ENCODE data around the gene SLC22A9. TPM values are rescaled to one million over a fixed set of nuclear protein-coding genes. Genes with fewer than 3 reads are reported as not detected.
"Not testable (repeated sequence)": the region's sequence is repeated elsewhere in the genome, so short reads cannot be mapped to it uniquely, and the experiment has no call there.

SLC22A9 gene
- not detected for polyA plus RNA-seq

GRCh38 chr11:63369165-63369970, at the start of gene SLC22A9:
Gene SLC22A9 (plus strand): TSS chr11:63369785. CDS start chr11:63370057, 272 bp downstream.
- 29 to 61% (median 54%) methylated on average over 10 of the region's 10 CpGs for WGBS, 3 donors
- no peak within 1 kb of the TSS for H3K27ac ChIP-seq (ENCODE audit: low read depth, low read length)

- no peak overlapping the region for H3K27ac ChIP-seq (ENCODE audit: low read depth, low read length)
Measured at GRCh38 chr11:63321723-63322122, 47.9 kb upstream of the SLC22A9 start.

GRCh38 chr11:63335089-63335488, 34.5 kb upstream of the SLC22A9 start:
- 64 to 73% (median 69%) methylated on average over 3 of the region's 3 CpGs for WGBS, 3 donors

GRCh38 chr11:63337070-63337469, 32.5 kb upstream of the SLC22A9 start:
- no peak overlapping the region for H3K27ac ChIP-seq (ENCODE audit: low read depth, low read length)
- 70 to 94% (median 90%) methylated on average over 3 of the region's 3 CpGs for WGBS, 3 donors

More at GRCh38 chr11:63335089-63335488, 34.5 kb upstream of the SLC22A9 start:
- H3K27ac ChIP-seq (ENCODE audit: low read depth, low read length): not testable (repeated sequence)

GRCh38 chr11:63343130-63343529, 26.5 kb upstream of the SLC22A9 start:
- 54 to 82% (median 68%) methylated on average over 1 of the region's 1 CpG for WGBS, 3 donors
- H3K27ac ChIP-seq (ENCODE audit: low read depth, low read length): no peak overlapping the region

DNA sequence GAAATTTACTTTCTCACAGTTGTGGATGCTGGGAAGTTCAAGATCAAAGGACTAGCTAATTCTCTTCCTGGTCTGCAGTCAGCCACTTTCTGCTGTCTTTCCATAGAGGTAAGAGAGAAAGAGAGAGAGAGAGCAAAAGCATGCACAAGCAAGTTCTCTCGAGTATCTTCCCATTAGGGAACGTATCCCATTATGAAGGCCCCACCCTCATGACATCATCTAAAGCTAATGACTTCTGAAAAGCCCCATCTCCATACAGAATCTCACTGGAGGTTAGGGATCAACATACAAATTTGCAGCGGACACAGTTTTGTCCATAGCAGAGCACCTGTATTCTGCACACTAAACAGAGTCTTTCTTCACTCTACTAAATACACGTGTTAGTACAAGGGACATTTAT, 17.4 kb upstream of the SLC22A9 start:
- no peak overlapping the region for H3K27ac ChIP-seq (ENCODE audit: low read depth, low read length)
- WGBS, 3 donors: 78 to 79% (median 79%) methylated on average over 4 of the region's 4 CpGs

DNA sequence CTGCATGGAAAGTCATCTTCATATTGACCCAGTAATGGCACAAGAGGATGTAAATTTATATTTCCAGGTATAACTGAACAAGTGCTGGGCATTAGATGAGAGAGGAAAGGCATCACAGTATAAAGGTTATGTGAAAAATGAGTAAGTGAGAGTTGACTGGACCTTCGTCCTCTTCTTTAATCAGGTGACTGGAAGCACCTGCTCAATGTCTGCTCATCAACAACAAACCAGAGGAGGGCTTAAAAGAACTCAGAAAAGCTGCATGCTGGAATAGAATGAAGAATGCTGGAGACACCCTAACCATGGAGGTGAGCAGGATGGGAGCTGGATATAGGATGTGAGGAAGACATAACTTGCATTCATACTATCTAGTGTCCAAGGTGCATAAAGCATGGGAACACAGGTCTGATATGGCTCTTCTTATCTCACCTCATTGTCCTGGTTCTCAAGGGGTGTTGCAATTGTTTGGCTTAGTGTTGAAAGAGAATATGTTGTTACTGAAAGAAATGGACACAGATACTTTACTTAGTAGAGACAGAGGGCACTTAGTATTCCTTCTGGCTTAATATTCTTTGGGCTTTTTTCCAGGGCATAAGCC, 7.3 kb upstream of the SLC22A9 start:
- 71 to 76% (median 71%) methylated on average over 1 of the region's 1 CpG for WGBS, 3 donors
- no peak overlapping the region for H3K27ac ChIP-seq (ENCODE audit: low read depth, low read length)

DNA sequence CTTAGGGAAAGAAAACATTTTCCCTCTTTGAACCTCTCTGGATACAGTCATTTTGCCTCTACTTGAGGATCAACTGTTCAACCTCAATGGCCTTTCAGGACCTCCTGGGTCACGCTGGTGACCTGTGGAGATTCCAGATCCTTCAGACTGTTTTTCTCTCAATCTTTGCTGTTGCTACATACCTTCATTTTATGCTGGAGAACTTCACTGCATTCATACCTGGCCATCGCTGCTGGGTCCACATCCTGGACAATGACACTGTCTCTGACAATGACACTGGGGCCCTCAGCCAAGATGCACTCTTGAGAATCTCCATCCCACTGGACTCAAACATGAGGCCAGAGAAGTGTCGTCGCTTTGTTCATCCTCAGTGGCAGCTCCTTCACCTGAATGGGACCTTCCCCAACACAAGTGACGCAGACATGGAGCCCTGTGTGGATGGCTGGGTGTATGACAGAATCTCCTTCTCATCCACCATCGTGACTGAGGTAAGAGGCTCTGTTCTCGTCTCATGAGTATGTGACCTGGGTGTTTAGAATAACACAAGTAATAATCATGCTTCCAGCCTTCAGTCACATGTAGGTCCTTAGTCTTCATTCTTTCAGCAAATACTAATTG, 495 bp downstream of the SLC22A9 start:
- H3K27ac ChIP-seq (ENCODE audit: low read depth, low read length): no peak overlapping the region
- WGBS, 3 donors: 81 to 96% (median 88%) methylated on average over 7 of the region's 7 CpGs

DNA sequence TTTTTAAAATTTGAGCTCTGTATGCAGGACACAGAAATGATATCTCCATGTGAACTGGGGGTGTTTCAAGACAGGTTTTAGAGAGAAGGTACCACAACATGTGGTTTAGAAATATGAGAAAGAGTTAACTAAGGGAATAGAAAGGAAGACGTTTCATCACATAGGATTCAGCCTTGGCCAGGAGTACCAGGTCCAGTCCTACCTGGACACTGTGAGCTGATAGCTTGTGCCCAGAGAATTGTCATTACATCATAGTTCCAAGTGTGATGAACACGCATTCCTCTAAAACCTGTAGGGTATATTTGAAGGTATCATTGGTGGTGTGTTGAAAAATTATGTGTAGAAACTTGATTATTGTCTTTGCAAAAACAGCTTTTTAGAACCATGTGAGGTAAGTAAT, 1.8 kb downstream of the SLC22A9 start:
- 79 to 86% (median 84%) methylated on average over 2 of the region's 2 CpGs for WGBS, 3 donors
- no peak overlapping the region for H3K27ac ChIP-seq (ENCODE audit: low read depth, low read length)

- WGBS, 3 donors: 26 to 72% (median 32%) methylated on average over 2 of the region's 2 CpGs
- H3K27ac ChIP-seq (ENCODE audit: low read depth, low read length): no peak overlapping the region
Measured at GRCh38 chr11:63375434-63375833, 5.8 kb downstream of the SLC22A9 start.

DNA sequence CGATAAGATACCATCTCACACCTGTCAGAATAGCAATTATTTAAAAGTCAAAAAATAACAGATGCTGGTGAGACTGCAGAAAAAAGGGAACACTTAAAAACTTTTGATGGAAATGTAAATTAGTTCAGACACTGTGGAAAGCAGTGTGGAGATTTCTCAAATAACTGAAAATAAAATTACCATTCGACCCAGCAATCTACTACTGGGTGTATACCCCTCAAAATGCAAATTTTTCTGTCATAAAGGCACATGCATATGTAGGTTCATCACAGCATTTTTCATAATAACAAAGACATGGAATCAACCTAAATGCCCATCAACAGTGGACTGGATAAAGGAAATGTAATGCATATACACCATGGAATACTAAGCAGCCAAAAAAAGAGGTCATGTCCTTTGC, 10.5 kb downstream of the SLC22A9 start:
- WGBS, 3 donors: 36 to 60% (median 43%) methylated on average over 2 of the region's 2 CpGs

GRCh38 chr11:63395697-63396096, 26.1 kb downstream of the SLC22A9 start:
- WGBS, 3 donors: 65 to 88% (median 76%) methylated on average over 1 of the region's 1 CpG
- no peak overlapping the region for H3K27ac ChIP-seq (ENCODE audit: low read depth, low read length)

More for the DNA sequence above, 10.5 kb downstream of the SLC22A9 start:
- no peak overlapping the region for H3K27ac ChIP-seq (ENCODE audit: low read depth, low read length)

- 56 to 79% (median 68%) methylated on average over 5 of the region's 5 CpGs for WGBS, 3 donors
- no peak overlapping the region for H3K27ac ChIP-seq (ENCODE audit: low read depth, low read length)
Measured at GRCh38 chr11:63404161-63404935, 34.8 kb downstream of the SLC22A9 start.

GRCh38 chr11:63405114-63405513, 35.5 kb downstream of the SLC22A9 start:
- 51 to 71% (median 63%) methylated on average over 3 of the region's 3 CpGs for WGBS, 3 donors
- no peak overlapping the region for H3K27ac ChIP-seq (ENCODE audit: low read depth, low read length)

GRCh38 chr11:63406458-63406857, 36.9 kb downstream of the SLC22A9 start:
- H3K27ac ChIP-seq (ENCODE audit: low read depth, low read length): no peak overlapping the region
- 57 to 92% (median 89%) methylated on average over 2 of the region's 2 CpGs for WGBS, 3 donors

DNA sequence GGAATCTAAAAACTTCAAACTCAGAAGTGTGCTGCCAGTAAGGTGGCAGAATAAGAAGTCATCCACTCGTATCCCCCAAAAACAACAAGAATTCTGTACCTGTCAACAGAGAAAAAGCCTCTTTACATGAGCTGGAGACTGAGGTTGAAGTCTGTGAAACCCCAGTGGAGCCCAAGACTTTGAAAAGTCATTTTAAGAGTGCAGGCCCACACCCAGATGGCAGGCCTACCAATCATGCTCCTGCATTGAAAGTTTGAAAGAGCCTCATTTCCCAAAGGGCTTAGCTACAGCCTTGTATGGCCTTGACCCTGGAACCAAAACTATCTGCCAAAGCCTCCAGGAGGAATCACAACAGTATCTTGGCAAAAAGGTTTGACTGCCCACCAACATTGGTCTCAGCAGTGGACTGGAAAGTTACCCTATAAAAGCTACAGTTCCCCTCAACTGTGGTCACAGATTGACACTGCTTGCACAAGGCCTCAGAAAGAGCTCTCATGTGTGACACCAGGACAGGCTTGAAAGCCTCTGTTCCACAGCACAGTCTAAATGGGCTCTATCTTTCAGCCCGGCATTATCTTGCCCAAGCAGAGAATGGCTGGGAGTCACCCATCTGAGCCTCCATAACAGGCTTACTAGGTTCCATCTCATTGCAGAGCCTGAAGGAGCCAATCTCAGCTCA, 47.7 kb downstream of the SLC22A9 start:
- WGBS, 3 donors: 43 to 86% (median 85%) methylated on average over 2 of the region's 2 CpGs
- H3K27ac ChIP-seq (ENCODE audit: low read depth, low read length): no peak overlapping the region

GRCh38 chr11:63427971-63428508, 58.5 kb downstream of the SLC22A9 start:
- WGBS, 3 donors: 91 to 95% (median 94%) methylated on average over 2 of the region's 2 CpGs
- no peak overlapping the region for H3K27ac ChIP-seq (ENCODE audit: low read depth, low read length)

- WGBS, 3 donors: 57 to 86% (median 86%) methylated on average over 2 of the region's 2 CpGs
- not testable (repeated sequence) for H3K27ac ChIP-seq (ENCODE audit: low read depth, low read length)
Measured at GRCh38 chr11:63430731-63431130, 61.1 kb downstream of the SLC22A9 start.

All from adipose tissue (tissue), 3 donors.